Osteocyte (in vitro differentiated cells): ENCODE data around the gene NR2C2AP. TPM values are rescaled to one million over a fixed set of nuclear protein-coding genes. Genes with fewer than 3 reads are reported as not detected.

Source experiments
- DNase-seq: peaks from one replicate; pipeline ENCODE4 v3.0.0; 2021; ENCODE audit warnings: mixed read lengths; ENCODE audit not compliant: unreplicated experiment; ENCODE audit errors: extremely low spot score
- H3K27ac Mint-ChIP-seq: one replicate; pipeline ENCODE4 v1.8.0; 2021; ENCODE audit warnings: mild to moderate bottlenecking, mixed read lengths; ENCODE audit not compliant: unreplicated experiment
- H3K27me3 Mint-ChIP-seq: one replicate; pipeline ENCODE4 v1.8.0; 2021; ENCODE audit warnings: mixed read lengths; ENCODE audit not compliant: unreplicated experiment
- H3K36me3 Mint-ChIP-seq: one replicate; pipeline ENCODE4 v1.8.0; 2021; ENCODE audit warnings: mixed read lengths; ENCODE audit not compliant: unreplicated experiment
- H3K4me1 Mint-ChIP-seq: one replicate; pipeline ENCODE4 v1.8.0; 2021; ENCODE audit warnings: mixed read lengths; ENCODE audit not compliant: unreplicated experiment
- H3K4me3 Mint-ChIP-seq: one replicate; pipeline ENCODE4 v1.8.0; 2021; ENCODE audit warnings: mild to moderate bottlenecking, moderate library complexity, mixed read lengths; ENCODE audit not compliant: unreplicated experiment
- H3K9me3 Mint-ChIP-seq: one replicate; pipeline ENCODE4 v1.8.0; 2021; ENCODE audit warnings: mixed read lengths; ENCODE audit not compliant: unreplicated experiment
- long read RNA-seq: library from polyadenylated mRNA; unstranded; transcript quantifications from one replicate; pipeline ENCODE4 v2.0.0, GENCODE V29; 2021
- total RNA-seq: library from RNA; stranded (reverse); gene quantifications from 2 replicates; pipeline ENCODE4 v1.2.1, GENCODE V29; 2021
- TF ChIP-seq, protein P1 (sequence below): fragments of 200-600 bp; sonication (generic); IDR thresholded peaks from 2 replicates; pipeline ENCODE4 v1.5.0; 2021; ENCODE audit warnings: antibody characterized with exemption, mild to moderate bottlenecking, moderate library complexity

Gene NR2C2AP, protein sequence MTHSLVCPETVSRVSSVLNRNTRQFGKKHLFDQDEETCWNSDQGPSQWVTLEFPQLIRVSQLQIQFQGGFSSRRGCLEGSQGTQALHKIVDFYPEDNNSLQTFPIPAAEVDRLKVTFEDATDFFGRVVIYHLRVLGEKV
- 11.6 and 11.7 TPM in 2 replicates for total RNA-seq
- long read RNA-seq, transcript NR2C2AP-201 (5 exons, 1,293 nt) = major isoform, 13 of 21 reads
- long read RNA-seq, partial matches to known transcripts = 1 of 21 reads
- long read RNA-seq, other reads (novel, unspliced or antisense) = 6 of 21 reads

DNA sequence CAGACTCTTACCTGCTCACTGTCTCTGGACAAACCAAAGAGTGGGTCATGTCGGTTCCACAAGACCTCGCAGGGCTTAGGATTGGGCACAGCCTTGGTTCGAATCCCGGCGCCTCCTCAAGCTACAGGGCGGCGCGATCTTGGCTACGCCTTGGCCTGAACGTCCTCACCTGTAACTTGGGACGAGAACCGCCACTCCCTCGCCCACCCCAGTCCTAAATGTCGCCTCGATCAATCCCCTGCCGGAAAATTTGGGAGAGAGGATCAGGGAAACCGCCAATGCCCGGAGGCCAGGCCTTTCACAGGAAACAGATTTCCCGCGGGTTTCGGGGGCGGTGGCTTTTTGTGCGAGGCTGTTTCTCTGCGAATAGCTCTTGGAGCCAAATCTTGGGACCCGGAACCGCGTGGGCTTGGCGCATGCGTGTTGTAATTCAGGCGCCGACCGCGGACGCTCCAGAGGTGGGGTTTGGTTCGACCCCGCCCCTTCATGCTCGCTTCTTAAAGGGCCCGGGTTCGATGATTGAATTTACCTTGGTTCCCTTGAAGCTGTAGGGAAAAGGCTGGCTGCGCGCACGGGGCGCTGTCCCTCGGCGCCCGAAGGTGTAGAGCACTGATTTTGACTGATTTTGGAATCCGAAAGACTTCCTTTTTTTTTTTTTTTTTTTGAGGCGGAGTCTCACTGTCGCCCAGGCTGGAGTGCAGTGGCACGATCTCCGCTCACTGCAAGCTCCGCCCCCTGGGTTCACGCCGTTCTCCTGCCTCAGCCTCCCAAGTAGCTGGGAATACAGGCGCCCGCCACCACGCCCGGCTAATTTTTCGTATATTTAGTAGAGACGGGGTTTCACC lies at the start of gene NR2C2AP:
Gene NR2C2AP (minus strand): TSS at position 403 of the 845 bp plus-strand sequence. CDS start 354 bp downstream, at position 49.
- TF ChIP-seq, protein P1, sequence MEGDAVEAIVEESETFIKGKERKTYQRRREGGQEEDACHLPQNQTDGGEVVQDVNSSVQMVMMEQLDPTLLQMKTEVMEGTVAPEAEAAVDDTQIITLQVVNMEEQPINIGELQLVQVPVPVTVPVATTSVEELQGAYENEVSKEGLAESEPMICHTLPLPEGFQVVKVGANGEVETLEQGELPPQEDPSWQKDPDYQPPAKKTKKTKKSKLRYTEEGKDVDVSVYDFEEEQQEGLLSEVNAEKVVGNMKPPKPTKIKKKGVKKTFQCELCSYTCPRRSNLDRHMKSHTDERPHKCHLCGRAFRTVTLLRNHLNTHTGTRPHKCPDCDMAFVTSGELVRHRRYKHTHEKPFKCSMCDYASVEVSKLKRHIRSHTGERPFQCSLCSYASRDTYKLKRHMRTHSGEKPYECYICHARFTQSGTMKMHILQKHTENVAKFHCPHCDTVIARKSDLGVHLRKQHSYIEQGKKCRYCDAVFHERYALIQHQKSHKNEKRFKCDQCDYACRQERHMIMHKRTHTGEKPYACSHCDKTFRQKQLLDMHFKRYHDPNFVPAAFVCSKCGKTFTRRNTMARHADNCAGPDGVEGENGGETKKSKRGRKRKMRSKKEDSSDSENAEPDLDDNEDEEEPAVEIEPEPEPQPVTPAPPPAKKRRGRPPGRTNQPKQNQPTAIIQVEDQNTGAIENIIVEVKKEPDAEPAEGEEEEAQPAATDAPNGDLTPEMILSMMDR = no peak
- H3K4me1 Mint-ChIP-seq = peaks cover 13% of the 10 kb centered on the region
- peak; percentile 95 for DNase-seq
- H3K9me3 Mint-ChIP-seq = no peaks in the 10 kb centered on the region
- peak within 1 kb of the TSS; percentile 90 for H3K4me3 Mint-ChIP-seq
- H3K27ac Mint-ChIP-seq = peak within 1 kb of the TSS; percentile 87
- H3K36me3 Mint-ChIP-seq = peaks cover 9% of the 10 kb centered on the region
- H3K27me3 Mint-ChIP-seq = peaks cover 7% of the 10 kb centered on the region

DNA sequence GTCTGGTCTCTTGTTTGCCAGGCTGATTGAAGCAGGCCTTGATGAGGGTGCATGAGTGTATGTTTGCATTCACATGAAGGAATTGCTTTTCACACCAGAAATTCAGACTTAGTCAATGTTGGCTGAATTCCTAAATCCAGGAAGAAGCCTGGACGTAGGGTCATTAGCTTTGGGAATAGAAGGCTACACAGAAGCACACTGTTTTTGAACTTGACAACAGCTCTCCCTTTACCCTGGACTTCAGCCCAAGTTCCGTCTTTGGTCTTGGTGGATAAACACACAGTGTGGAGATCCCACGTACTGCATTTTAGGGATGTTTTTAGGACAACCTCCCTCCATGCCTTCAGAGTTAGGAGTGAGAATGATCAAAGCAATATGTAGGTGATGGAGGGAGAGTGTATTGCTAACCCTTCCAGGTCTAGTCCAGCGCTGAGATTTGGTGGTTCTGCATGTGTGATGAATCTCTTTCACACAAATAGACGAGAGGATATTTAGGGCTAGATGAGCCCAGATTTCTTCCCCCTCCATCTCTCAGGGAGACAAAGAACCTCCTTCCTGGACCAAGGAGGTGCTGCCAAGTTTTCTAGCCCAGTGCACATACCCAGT lies 47.1 kb upstream of the NR2C2AP start:
- DNase-seq = no peak
- TF ChIP-seq, protein P1 = no peak
- H3K27ac Mint-ChIP-seq = no peak overlapping the region
- H3K4me1 Mint-ChIP-seq = no peaks in the 10 kb centered on the region
- no peaks in the 10 kb centered on the region for H3K36me3 Mint-ChIP-seq
- peaks cover 46% of the 10 kb centered on the region for H3K27me3 Mint-ChIP-seq
- no peaks in the 10 kb centered on the region for H3K9me3 Mint-ChIP-seq
- no peak overlapping the region for H3K4me3 Mint-ChIP-seq

DNA sequence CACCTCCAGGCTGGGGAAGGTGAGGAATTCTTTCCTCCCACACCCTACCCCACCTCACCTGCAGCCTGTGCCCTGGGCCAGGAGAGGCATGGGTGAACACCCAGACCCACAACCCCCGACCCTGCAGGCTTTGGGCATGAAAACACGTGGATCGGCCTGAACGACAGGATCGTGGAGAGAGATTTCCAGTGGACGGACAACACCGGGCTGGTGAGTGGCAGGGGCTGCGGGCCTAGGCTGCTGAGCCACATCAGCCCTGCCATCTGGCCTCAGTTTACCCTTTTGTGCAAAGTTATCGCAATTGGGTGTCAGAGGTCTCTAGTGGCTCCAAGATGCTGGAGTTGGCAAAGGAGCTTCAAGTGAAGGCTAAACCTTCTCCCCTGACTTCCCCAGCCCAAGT lies 37.3 kb upstream of the NR2C2AP start:
- no peak overlapping the region for H3K4me3 Mint-ChIP-seq
- no peak for DNase-seq
- TF ChIP-seq, protein P1 = no peak
- no peaks in the 10 kb centered on the region for H3K9me3 Mint-ChIP-seq
- peaks cover 6% of the 10 kb centered on the region for H3K27me3 Mint-ChIP-seq
- H3K36me3 Mint-ChIP-seq = no peaks in the 10 kb centered on the region
- no peak overlapping the region for H3K27ac Mint-ChIP-seq
- H3K4me1 Mint-ChIP-seq = no peaks in the 10 kb centered on the region

DNA sequence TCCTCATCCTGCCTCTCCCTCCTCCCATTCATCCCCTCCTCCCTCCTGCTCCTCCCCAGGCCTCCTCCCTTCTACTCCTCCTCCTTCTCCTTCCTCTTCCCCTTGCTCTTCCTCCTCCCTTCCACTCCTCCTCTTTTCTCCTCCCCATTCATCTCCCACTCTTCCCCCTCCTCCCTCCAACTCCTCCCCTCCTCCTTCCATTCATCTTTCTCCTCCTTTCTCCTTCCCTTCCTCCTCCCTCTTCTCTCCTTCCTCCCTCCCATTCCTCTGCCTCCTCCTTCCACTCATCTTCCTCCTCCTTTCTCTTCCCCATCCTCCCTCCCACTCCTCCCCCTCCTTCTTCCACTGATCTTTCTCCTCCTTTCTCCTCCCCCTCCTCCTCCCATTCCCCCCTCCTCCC lies 36.5 kb upstream of the NR2C2AP start:
- Mint-ChIP-seq H3K27me3 (peaks cover 6% of the 10 kb centered on the region), H3K9me3 (no peaks in the 10 kb centered on the region), H3K4me1 (no peaks in the 10 kb centered on the region), H3K36me3 (no peaks in the 10 kb centered on the region), H3K4me3 (no peak overlapping the region), H3K27ac (no peak overlapping the region)
- no peak for DNase-seq
- TF ChIP-seq, protein P1 = no peak
